ENCODE data around the gene PDGFA.
A peak's percentile ranks its signal among the peaks of the same experiment; 100 is the strongest.

PDGFA gene

DNA sequence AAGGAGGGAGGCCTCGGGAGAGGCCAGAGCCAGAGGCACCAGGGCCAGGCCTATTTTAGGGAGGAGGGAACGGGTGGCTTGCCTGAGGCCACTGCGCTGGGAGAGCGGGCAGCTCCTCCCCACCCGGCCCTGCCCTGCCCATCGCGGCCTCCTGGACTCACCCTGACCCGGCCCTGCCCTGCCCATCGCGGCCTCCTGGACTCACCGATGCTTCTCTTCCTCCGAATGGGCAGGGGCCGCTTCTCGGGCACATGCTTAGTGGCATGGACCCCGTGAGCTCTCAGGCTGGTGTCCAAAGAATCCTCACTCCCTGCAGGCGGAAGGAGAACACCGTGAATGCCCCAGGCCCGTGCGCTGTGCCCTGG lies 7.5 kb downstream of the PDGFA start:
- in situ Hi-C loops (cut with HindIII; ENCODE audit: low sequenced_read_pairs), result no loop called here
- TF ChIP-seq, protein P1, sequence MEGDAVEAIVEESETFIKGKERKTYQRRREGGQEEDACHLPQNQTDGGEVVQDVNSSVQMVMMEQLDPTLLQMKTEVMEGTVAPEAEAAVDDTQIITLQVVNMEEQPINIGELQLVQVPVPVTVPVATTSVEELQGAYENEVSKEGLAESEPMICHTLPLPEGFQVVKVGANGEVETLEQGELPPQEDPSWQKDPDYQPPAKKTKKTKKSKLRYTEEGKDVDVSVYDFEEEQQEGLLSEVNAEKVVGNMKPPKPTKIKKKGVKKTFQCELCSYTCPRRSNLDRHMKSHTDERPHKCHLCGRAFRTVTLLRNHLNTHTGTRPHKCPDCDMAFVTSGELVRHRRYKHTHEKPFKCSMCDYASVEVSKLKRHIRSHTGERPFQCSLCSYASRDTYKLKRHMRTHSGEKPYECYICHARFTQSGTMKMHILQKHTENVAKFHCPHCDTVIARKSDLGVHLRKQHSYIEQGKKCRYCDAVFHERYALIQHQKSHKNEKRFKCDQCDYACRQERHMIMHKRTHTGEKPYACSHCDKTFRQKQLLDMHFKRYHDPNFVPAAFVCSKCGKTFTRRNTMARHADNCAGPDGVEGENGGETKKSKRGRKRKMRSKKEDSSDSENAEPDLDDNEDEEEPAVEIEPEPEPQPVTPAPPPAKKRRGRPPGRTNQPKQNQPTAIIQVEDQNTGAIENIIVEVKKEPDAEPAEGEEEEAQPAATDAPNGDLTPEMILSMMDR (IDR thresholded peaks at IDR 0.05; ENCODE audit: low read depth, low read length, missing control alignments), result no peak

DNA sequence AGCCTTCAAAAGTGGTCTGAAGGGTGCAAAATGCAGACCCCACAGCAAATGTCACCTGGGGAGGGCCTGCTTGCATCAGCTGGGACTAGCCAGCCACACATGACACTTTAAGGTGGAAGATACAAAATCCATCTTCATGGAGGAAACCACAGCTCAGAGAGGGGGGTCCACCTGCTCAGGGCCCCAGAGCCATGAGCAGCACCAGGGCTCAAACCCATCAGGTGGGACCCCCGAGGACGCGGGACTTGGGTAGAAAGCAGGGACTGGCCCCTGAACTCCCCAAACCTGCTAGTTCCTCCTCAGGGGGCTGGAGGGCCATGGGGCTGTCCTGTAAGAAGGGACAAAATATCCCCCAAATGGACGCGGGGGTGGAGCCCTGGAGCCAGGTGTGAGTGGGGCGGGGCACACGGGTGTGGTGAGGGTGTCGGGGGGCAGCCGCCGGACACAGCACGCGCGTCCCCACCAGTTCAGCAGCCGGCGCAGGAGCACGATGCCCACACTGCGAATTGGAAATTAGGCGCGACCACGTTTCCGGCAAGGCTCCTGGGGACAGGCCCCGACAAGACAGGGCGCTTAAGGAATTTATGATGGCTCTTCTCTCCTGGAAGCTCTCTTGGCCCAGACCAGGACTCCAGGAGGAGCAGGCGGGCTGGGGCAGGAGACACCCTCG lies 8.0 kb downstream of the PDGFA start:
- no peak for DNase-seq (ENCODE audit: low read depth)
- TF ChIP-seq, protein P1 (IDR thresholded peaks at IDR 0.05; ENCODE audit: low read depth, low read length, missing control alignments), result no peak
- H3K4me3 ChIP-seq (ENCODE audit: low read depth, low read length), result no peak overlapping the region
- in situ Hi-C loops (cut with HindIII; ENCODE audit: low sequenced_read_pairs), result no loop called here

More for the DNA sequence above, 7.5 kb downstream of the PDGFA start:
- no peak for DNase-seq (ENCODE audit: low read depth)
- no peak overlapping the region for H3K4me3 ChIP-seq (ENCODE audit: low read depth, low read length)

DNA sequence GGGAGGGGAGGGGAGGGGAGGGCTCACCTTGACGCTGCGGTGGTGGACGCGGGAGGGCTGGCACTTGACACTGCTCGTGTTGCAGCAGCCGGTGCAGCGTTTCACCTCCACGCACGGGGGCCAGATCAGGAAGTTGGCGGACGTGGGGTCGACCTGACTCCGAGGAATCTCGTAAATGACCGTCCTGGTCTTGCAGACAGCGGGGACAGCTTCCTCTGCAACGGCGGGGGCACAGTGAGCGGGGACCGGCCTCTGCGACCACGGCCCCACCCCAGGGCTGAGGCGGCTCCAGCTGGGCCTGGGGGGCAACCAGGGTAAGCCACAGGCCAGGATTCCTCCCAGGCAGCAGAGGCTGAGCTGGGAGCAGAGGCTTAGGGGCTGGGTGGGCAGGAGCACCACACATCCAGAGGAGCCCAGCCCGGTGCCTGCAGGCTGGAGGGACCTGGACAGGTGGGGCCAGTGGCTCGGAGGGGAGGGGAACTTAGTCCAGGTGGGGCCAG lies 8.8 kb downstream of the PDGFA start:
- in situ Hi-C loops (cut with HindIII; ENCODE audit: low sequenced_read_pairs), result no loop called here
- H3K4me3 ChIP-seq (ENCODE audit: low read depth, low read length), result no peak overlapping the region
- TF ChIP-seq, protein P1 (IDR thresholded peaks at IDR 0.05; ENCODE audit: low read depth, low read length, missing control alignments), result no peak
- DNase-seq (ENCODE audit: low read depth), result no peak

GRCh38 chr7:510131-510481 lies 9.5 kb downstream of the PDGFA start:
- no peak overlapping the region for H3K4me3 ChIP-seq (ENCODE audit: low read depth, low read length)
- TF ChIP-seq, protein P1 (IDR thresholded peaks at IDR 0.05; ENCODE audit: low read depth, low read length, missing control alignments), result no peak
- in situ Hi-C loops (cut with HindIII; ENCODE audit: low sequenced_read_pairs), result no loop called here
- no peak for DNase-seq (ENCODE audit: low read depth)

DNA sequence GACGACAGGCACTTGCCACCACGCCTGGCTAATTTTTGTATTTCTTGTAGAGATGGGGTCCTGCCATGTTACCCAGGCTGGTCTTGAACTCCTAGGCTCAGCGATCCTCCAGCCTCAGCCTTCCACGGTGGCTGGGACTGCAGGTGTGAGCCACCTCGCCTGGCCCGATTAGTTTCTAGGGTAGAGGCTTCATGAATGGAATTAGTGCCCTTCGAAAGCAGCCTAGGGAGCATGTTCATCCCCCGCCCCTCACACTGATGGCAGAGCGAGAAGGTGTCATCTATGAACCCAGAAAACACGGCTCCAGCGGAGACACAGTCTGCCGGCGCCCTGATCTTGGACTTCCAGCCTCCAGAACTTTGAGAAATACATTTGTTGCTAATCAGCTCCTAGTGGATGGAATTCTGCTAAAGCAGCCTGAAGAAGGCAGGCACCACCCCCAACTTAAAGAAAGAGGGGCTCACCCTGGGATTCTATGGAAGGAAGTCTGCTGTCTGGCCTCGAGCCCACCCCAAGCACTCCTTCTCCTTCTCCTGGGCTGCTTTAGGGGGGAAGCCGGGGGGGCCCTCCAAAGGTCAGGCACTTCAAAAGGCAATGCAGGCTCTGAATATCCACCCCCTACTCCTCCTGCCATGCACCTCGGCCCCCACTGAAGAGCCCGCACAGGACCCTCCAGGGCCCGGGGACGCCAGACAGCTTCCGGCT lies 10.1 kb downstream of the PDGFA start:
- no peak overlapping the region for H3K4me3 ChIP-seq (ENCODE audit: low read depth, low read length)
- DNase-seq (ENCODE audit: low read depth), result no peak
- TF ChIP-seq, protein P1 (IDR thresholded peaks at IDR 0.05; ENCODE audit: low read depth, low read length, missing control alignments), result peak; percentile 12
- in situ Hi-C loops (cut with HindIII; ENCODE audit: low sequenced_read_pairs), result no loop called here

DNA sequence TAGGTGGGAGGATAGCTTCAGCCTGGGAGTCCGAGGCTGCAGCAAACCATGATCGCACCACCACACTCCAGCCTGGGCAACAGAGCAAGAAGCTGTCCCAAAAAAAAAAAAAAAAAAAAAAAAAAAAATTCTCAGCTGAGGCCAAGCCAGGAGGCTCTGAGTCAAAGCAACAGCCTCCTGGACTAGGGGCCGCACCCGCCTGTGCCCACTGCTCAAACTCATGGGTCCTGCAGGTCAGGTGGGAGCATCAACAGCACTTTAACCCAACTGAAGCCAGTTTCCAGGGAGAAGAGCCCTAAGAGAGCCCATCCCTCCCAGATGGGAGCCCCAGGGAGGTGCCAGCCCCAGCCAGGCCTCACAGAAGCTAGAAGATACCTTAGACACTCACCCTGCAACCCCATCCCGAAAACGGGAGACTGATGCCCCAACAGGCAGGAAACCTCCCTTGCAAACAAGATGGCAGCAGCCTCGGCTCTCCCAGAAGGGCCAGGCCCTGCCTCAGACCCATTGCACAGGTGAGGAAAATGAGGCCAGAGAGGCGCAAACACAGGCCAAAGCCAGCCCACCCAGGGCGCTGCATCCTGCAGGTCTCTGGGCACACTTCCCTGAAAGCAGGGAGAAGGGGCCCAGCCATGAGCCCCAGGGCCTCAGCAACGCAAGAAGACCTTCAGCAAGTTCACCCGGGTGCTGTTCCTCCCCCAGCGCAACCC lies 11.0 kb downstream of the PDGFA start:
- TF ChIP-seq, protein P1 (IDR thresholded peaks at IDR 0.05; ENCODE audit: low read depth, low read length, missing control alignments), result no peak
- no peak for DNase-seq (ENCODE audit: low read depth)
- no peak overlapping the region for H3K4me3 ChIP-seq (ENCODE audit: low read depth, low read length)
- in situ Hi-C loops (cut with HindIII; ENCODE audit: low sequenced_read_pairs), result no loop called here
